ENCODE measurements around the gene PDPN. TPM values are rescaled to one million over a fixed set of nuclear protein-coding genes. Genes with fewer than 3 reads are reported as not detected.

The PDPN gene
- total and polyA plus RNA-seq, 2 of the 13 experiments (the other 11 are each of a cell fraction or from before 2014, with no cell fraction given): not detected

DNA sequence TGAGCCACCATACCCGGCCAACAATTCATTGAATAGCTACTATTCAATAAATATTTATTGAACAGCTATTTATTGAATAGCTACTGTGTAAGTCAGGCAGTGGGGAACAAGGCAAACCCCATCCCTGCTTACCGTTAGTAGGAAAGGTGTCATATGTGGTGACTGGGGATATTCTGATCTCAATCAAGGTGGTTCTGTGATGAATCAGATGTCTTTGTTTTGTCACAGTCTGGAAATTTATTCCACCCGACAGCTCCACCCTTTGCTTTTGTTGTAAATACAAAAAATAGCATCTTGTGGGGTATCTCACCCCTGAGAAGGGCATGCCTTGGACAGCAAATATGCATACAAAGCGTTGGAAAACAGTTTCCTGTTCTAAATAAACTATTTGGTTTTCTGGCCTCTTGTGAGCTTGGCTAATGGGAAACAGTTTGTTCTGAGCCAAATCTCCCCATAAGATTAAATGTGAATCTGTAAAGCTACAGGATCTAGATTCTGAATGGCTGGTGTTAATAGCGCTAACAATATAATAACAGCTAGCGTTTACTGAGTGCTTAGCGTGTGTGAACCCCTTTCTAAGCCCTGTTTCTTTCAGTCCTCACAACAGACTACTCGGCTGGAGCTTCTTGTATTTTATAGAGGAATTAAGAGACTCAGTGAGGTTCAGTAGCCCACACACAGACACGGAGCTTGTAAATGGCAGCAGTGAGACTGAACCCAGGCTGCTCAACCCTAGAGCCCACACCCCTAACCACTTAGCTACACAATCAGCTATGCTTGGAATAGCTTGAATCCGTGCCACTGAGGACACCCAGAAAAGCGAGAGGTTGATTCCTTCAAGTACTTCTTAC is 5.5 kb downstream of the PDPN start:
- WGBS (ENCODE audit: low lambda C conversion rate): 5% methylated on average over 10 of the region's 11 CpGs
- H3K9me3 ChIP-seq (ENCODE audit: low read length): no peaks in the 10 kb centered on the region
- no peak overlapping the region for H3K4me2 ChIP-seq (ENCODE audit: low read depth, low read length)
- CTCF ChIA-PET (ENCODE audit: low intra/inter-chr PET ratio, low total read pairs): no interaction called here
- ATAC-seq: no peak
- H3K27me3 ChIP-seq (ENCODE audit: control insufficient read depth in 1 of 2, insufficient read depth in 2 of 2, low read length in 2 of 2): peaks cover 0 to 58% of the 10 kb centered on the region in 2 experiments; a peak in 4 of 5 replicates
- H3K4me3 ChIP-seq (replicated peaks in 1 of 3; ENCODE audit: insufficient read depth in 1 of 3, low read depth in 2 of 3, low read length in 3 of 3): no peak overlapping the region
- H4K20me1 ChIP-seq (ENCODE audit: insufficient read depth, low read length): no peaks in the 10 kb centered on the region
- no peak for DNase-seq (ENCODE audit: low spot score)
- no peak overlapping the region for H2AFZ ChIP-seq (ENCODE audit: low read length)
- H3K79me2 ChIP-seq (ENCODE audit: insufficient read depth, low read length): no peaks in the 10 kb centered on the region
- no peaks in the 10 kb centered on the region for H3K36me3 ChIP-seq (replicated peaks in 1 of 2; ENCODE audit: control insufficient read depth in 1 of 2, insufficient read depth in 2 of 2, low read length in 2 of 2)
- no peak for FAIRE-seq
- no peak overlapping the region for H3K27ac ChIP-seq (ENCODE audit: extremely low read length, insufficient read depth, low read length)
- intact Hi-C loops (cut with micrococcal nuclease; ENCODE audit: unreplicated experiment): no loop called here
- POLR2A ChIA-PET: no interaction called here
- TF ChIP-seq, protein P1, sequence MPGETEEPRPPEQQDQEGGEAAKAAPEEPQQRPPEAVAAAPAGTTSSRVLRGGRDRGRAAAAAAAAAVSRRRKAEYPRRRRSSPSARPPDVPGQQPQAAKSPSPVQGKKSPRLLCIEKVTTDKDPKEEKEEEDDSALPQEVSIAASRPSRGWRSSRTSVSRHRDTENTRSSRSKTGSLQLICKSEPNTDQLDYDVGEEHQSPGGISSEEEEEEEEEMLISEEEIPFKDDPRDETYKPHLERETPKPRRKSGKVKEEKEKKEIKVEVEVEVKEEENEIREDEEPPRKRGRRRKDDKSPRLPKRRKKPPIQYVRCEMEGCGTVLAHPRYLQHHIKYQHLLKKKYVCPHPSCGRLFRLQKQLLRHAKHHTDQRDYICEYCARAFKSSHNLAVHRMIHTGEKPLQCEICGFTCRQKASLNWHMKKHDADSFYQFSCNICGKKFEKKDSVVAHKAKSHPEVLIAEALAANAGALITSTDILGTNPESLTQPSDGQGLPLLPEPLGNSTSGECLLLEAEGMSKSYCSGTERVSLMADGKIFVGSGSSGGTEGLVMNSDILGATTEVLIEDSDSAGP (CRISPR knock-in tag; IDR thresholded peaks at IDR 0.05; ENCODE audit: borderline replicate concordance): no peak
- TF ChIP-seq U2AF2 (IDR thresholded peaks at IDR 0.05; ENCODE audit: low read depth, low read length): no peak
- TF ChIP-seq, protein P2, sequence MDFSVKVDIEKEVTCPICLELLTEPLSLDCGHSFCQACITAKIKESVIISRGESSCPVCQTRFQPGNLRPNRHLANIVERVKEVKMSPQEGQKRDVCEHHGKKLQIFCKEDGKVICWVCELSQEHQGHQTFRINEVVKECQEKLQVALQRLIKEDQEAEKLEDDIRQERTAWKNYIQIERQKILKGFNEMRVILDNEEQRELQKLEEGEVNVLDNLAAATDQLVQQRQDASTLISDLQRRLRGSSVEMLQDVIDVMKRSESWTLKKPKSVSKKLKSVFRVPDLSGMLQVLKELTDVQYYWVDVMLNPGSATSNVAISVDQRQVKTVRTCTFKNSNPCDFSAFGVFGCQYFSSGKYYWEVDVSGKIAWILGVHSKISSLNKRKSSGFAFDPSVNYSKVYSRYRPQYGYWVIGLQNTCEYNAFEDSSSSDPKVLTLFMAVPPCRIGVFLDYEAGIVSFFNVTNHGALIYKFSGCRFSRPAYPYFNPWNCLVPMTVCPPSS (IDR thresholded peaks at IDR 0.05): no peak
- TF ChIP-seq SOX6 (IDR thresholded peaks at IDR 0.05): no peak
- TF ChIP-seq SOX6 (CRISPR knock-in tag; IDR thresholded peaks at IDR 0.05): no peak
- TF ChIP-seq ZFYVE20 (CRISPR knock-in tag; IDR thresholded peaks at IDR 0.05; ENCODE audit: borderline replicate concordance, low read depth): no peak
- no peak for TF ChIP-seq MAFK (conservative IDR thresholded peaks at IDR 0.05 in 1 of 2, IDR thresholded peaks at IDR 0.05 in 1 of 2; ENCODE audit: low read length in 2 of 2)
- no peak for TF ChIP-seq ZNF670 (CRISPR knock-in tag; IDR thresholded peaks at IDR 0.05; ENCODE audit: borderline replicate concordance)
- no peak for TF ChIP-seq EHMT2 (IDR thresholded peaks at IDR 0.05; ENCODE audit: borderline replicate concordance, low read depth, low read length)
- TF ChIP-seq ZSCAN29 (CRISPR knock-in tag; conservative IDR thresholded peaks at IDR 0.05): no peak
- H3K9ac ChIP-seq (ENCODE audit: insufficient read depth, low read depth, low read length): no peak overlapping the region
- no TSS peak for BruUV-seq (replicated peaks)
- no peaks in the 10 kb centered on the region for H3K4me1 ChIP-seq (ENCODE audit: insufficient read depth, low read length)
- in situ Hi-C loops (cut with HindIII; ENCODE audit: extremely low pct_ligation_motif_present, low pct_unique_long_range_greater_than_20kb): no loop called here
